SKM-1 treated with dmso at 0.1 percent for 144 hours (cell line): ENCODE results near the gene LGR6.
"Not testable (repeated sequence)": the region's sequence is repeated elsewhere in the genome, so short reads cannot be mapped to it uniquely, and the experiment has no call there.

ENCODE experiments used
- DNase-seq: peaks from one replicate; lab custom pipeline; 2025; ENCODE audit not compliant: unreplicated experiment; lab: John Stamatoyannopoulos, UW

Gene LGR6

DNA sequence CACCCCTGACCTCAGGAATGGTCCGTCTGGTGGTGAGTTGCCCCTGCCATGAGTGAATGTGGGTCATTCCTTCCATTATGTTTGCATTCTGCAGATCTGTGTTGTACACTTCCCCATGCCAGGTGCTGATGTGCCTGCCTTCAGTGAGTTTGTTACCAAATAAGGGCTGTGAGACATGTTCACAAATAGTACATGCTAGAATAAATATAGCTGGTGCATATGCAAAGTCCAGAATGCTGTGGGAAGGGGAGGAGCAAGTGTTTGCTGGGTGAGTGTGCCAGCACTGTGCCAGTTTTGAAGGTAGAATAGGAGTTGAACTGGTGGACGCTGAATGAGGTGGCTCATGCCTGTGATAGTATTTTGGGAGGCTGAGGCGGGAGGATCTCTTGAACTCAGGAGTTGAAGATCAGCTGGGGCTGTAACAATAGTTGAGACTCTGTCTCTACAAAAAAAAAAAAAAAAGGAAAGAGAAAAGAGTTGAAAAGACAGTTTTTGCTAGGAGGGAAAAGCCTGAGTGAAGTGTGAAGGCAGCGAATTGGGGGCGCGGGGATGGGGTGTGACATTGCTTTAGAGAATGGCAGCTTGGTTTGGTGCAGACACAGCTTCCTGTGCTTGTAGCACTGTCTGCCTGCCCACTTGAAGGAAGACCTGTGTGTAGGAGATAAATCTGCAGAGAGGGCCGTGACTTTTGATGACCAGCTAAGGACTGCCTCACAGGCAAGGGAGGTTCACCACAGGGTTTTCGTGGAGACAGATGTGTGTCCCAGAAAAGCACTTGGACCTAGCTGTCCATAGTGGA lies 61.1 kb downstream of the LGR6 start:
- DNase-seq: no peak

DNA sequence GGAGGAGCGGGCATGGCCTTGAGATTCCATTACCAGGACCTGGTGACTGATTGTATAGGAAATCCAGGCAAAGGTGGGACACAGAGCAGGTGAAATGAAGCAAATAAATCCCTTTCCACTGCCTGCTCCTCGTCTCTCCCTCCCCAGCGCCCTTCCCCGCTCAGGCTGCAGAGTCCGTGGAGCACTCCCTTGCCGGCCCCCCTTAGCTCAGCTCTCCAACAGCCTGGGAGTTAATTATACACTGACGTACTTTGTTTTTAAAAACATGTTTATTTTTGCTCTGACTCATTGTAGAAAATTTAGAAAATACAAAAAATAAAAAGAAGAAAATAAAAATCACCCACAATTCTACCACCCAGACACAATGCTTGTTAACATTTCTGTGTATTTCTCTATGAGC lies 61.7 kb downstream of the LGR6 start:
- no peak for DNase-seq

DNA sequence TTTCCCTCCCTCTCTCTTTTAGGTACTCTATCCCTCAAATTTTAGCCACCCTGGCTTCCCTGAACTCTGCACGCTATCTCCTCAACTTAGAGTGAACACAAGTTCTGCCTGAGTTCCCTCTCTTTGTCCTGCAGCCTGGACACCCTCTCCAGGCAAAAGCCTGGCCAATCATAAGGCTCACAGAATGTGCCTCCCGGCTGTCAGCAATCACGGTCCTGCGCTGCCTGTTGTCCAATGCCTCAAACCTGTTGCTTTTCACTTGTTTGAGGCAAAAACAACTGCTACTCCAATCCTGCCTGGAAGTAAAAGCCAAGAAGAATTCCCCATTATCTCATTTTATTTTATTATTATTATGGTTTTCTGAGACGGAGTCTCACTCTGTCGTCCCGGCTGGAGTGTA lies 66.1 kb downstream of the LGR6 start:
- DNase-seq: no peak

DNA sequence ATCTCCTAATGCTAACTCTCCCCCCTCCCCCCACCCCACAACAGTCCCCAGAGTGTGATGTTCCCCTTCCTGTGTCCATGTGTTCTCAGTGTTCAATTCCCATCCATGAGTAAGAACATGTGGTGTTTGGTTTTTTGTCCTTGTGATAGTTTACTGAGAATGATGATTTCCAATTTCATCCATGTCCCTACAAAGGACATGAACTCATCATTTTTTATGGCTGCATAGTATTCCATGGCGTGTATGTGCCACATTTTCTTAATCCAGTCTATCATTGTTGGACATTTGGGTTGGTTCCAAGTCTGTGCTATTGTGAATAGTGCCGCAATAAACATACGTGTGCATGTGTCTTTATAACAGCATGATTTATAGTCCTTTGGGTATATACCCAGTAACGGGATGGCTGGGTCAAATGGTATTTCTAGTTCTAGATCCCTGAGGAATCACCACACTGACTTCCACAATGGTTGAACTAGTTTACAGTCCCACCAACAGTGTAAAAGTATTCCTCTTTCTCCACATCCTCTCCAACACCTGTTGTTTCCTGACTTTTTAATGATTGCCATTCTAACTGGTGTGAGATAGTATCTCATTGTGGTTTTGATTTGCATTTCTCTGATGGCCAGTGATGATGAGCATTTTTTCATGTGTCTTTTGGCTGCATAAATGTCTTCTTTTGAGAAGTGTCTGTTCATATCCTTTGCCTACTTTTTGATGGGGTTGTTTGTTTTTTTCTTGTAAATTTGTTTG lies 67.8 kb downstream of the LGR6 start:
- DNase-seq: not testable (repeated sequence)

DNA sequence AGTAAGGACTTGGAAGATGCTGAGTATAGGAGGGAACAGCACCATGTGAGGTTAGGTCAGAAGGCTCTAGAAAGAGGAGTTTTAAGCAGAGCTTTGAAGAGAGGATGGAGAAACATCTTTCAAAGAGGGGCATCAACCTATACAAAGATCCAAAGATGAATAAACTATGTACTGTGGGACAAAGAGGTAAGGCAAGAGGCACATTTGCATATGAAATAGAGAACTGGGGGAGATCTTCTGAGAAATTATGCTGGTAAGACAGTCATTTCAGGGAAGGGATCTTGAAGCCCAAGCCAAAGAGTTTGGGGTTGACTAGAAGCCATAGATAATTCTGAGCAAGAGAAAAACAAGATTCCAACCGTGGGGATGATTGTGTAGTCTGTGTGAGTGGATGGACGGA lies 70.0 kb downstream of the LGR6 start:
- DNase-seq: no peak

DNA sequence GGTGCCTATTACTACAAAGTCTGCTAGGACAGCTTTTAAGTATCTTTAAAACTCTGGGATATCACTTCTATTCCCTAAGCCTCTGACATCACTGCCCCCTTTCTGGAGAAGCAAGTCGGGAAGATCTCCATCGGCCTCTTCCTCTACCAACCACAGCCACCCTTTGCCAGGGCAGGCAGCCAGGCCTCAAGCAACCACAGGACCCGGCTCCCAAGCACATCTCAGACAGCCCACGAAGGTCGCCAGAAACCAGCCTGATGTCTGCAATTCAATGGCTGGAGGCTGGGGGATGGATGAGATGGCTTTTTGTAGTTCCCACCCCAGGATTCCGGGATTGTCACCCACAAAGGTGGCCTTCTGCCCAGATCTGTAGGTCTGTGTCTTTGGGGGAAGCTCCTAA lies 70.7 kb downstream of the LGR6 start:
- DNase-seq: no peak

DNA sequence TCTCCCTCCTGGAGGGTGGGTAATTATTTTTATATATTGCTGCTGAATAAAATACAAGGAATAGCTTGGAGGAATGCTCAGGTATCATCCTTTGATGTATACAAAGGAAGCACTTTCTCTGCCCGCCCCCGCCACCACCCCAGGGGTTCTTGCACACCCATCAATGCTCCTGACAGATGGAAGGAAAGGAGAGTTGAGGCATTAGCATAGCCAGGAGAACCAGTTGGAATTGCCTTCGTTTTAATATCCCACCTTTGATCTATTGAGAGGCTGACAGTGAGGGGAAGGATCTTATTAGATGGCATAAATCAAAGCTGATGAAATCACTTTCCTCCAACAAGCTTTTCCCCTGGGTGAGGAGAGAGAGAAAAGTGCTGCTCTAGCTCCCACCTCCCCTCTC lies 71.1 kb downstream of the LGR6 start:
- no peak for DNase-seq

DNA sequence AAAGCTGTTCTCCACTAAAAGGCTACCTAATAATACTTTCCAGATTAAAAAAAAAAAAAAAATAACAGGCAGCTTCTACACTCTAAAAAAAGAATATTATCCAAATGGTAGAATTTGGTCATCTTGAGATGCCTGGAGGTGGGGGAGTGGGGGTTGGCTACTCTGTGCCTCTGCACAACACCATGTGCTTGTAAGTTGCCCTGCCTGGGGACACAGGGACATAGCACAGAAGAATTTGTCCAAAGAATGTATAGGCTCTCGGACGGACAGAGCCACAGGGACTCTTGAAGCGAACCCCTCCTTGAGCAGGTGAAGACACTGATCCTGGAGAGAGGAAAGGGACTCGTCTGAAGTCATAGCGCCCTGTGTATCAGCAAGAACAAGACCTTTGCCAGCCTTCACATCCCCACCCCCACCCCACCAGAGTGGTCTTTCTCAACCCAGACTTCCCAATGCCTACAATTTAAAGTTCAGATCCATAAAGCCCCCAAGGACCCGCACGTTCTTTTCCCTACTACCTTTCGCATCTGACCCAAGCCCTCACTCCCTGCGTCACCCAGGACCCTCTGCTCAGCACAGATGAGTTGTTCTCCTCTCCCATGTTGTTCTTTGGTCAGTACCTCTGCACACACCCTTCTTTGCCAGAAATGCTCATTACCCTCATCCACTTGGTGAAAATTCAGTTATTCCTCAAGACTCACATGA lies 72.6 kb downstream of the LGR6 start:
- no peak for DNase-seq

DNA sequence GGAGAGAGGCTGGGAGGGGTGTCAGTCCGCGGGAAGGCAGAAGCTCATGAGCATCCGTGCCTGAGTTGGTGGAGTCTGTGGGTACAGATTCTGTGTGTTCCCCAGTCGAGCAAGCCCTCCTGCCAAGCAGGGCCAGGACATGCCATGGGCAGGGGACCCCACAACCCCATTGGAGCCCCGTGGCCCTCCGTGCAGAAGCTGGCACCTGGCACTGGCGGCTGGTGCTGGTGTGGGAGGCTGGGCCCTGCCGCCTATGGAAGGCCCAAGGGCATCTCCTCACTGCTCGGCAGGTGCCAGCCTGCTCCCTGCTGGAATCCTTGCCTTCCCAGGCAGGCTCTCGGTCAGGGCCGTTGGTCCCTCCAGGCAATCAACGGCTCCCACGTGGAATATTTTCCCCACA lies 74.4 kb downstream of the LGR6 start:
- DNase-seq: no peak

DNA sequence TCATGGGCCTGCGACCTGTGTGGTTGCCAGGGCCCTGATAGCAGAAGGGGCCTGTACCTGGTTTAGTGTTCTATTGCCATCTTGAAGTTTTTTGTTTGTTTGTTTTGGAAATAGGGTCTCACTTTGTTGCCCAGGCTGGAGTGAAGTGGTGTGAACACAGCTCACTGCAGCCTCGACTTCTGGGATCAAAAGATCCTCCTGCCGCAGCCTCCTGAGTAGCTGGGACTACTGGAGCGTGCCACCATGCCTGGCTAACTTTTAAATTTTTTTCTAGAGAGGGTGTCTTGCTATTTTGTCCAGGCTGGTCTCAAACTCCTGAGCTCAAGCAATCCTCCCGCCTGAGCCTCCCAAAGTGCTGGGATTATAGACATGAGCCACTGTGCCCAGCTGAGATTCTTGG lies 75.2 kb downstream of the LGR6 start:
- DNase-seq: no peak

DNA sequence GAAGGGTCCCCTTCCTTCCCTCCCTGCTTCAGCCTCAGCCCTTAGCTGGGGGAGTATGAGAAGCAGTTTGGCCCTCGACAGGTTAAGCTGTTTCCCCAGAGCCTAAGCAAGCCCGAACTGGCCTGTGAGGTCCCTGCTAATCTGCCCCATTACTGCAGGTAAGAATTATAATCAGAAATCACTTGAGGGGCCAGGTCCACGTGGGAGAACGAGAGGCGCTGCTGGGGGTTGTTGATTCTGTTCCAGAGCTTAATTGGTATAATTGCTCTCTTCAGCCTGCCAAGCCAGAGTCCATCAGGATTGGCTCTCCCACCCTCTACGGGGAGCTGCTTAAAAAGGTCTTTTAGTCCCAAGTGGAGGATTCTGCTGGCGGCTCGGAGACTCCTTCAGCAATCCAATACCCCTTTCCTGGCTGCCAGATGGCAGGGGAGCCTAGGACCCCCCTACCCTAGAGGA lies 77.3 kb downstream of the LGR6 start:
- no peak for DNase-seq

DNA sequence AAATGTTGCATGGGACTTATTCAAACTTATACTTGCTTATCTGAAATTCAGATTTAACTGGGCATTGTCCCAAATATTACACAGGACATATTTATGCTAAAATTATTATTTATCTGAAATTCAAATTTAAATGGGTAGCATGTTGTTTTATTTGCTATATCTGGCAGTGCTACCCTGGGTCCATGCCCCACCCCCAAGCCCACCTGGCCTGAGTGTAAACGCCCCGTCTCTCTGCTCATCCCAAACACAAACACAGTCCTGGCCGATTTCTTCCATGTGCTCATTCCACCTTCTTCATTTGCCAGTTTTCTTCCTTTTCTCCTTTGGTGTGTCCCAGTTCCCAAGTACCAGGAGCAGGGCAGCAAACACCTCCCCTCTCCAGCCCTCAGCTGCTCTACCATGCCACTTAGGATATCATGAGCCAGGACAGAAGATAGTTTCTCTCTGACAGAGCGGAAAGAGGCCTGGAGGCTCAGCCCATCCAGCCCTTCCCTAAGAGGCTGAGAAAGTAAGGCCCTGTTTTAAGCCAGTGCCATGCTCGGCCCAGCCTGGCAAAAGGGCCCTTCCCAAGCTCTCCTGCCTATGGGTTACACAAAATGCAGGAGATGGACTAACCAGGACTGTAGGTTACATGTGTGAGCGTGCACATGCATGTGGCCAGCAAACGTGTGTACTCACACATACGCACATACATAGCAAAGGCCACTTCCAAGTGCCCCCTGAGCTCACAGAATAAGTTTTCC lies 78.7 kb downstream of the LGR6 start:
- no peak for DNase-seq

DNA sequence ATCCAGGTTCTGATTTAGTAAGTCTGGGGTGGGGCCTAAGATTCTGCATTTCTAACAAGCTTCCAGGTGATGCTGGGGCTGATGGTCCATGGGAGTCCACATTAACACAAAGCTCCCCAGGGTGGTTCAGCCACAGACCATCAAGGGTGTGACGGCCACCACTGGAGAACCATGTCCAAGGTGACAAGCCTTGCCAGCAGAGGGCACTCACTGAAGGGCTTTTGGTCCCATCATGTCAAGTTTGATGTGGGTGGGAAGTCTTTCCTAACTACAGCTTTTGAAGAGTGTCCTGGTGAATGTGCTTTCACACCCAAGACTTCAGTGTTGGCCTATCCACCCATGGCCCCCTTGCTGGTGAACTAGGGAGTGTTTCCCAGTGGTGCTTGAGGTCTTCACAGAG lies 81.0 kb downstream of the LGR6 start:
- peak; percentile 10 for DNase-seq

DNA sequence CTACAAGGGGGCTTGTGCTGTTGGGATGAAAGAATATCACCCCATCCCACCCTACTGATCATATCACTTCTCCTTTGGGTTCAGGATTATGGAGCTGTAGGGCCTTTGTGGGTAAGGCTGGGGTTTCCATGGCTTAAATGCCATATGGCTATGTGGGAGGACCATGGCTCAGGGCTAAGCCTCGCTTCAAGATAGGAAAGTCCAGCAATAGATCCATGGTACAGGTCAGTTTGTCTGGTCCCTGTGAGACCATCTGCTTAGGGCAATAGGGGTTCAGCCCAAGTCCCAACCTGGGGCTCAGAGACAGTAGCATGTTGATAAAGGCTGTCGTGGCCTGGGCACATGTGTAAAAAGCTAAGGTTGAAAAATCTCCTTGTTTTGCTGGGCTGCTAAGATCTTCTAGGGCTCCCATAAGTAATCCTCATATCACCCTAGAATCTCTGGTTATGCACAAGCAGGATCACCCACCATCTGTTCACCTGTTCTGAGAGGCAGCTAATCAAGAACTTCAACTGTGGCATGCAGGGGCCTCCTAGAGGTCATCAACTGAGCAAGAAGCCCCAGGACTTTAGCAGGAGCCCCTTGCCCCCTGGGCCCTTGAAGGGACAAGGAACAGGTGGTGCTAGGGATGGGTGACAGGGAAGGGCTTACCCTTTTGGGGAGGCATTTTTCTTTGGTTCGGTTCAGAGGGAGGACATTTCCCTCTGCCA lies 81.6 kb downstream of the LGR6 start:
- DNase-seq: no peak

DNA sequence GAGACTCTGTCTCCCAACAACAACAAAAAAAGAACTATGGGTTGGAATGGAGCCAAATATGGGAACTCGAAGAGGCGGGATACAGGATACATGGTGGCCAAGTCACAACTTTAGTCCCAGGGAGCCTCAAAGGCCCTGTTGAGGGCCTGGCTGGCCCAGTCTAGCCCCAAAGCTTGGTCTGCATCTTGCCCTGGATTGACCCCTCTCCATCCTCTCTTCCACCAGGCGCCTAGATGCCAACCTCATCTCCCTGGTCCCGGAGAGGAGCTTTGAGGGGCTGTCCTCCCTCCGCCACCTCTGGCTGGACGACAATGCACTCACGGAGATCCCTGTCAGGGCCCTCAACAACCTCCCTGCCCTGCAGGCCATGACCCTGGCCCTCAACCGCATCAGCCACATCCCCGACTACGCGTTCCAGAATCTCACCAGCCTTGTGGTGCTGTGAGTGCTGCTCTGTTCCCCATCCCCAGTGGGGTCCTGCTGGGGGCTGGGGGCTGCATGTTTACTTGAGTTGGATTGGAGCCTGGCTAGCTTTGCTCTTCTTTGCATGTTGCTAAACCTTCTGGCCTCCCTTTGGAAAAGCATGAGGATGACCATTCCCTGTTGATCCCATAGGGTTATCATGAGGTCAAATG lies 82.6 kb downstream of the LGR6 start:
- DNase-seq: no peak

DNA sequence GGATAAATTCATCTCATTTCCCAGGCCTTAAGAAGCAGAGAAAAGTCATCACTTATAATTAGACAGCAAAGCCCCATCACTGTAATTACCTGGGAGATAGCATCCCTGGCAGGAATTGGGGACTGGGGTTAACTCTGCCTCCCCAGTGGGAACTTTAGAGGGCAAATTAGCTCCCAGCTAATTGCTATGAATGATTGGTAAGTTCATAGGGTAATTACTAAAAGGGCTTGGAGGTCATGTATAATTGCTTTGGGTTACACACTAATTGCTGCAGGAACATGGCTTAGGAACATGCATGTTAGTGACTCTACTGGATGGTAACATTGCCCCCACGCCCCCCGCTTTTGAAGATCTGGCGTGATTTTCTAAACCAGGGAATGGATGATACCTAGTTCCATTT lies 83.3 kb downstream of the LGR6 start:
- DNase-seq: no peak

DNA sequence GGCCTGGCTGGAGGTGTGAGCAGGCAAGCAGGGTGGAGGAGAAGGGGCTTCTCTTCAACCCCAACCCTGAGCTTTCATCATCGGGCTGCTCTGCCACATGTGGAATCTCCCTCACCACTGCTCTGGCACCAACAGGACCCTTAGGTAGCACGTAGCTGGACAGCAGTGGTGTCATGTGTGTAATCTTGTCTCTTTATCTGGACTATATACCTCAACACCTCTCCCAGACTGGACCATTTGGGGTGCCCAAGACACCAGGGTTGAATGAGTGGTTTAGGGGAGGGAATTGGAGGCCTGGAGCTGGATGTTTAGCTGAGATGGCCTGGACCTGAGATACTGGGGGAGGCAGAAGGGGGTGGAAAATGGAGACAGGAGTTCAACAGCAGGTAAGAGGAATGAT lies 85.2 kb downstream of the LGR6 start:
- DNase-seq: no peak

DNA sequence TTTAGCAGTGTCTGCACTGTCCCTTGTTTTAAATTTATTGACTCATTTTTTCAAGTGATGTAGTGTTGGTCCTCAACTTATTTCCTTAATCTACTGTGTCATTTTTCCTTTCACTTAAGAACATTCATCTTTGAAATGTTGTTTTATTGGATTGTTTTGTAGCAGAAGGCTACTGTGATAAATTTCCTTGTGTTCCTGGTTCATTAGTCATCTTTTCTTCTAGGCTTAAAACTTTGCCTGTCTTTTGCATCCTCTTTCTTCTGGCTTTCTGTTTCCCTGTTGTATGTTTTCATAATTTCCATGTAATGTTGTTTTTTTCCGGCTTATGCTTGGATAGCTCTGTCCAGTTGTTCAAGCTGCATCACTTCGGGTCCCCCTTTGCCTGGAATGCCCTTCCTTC lies 86.2 kb downstream of the LGR6 start:
- DNase-seq: no peak

DNA sequence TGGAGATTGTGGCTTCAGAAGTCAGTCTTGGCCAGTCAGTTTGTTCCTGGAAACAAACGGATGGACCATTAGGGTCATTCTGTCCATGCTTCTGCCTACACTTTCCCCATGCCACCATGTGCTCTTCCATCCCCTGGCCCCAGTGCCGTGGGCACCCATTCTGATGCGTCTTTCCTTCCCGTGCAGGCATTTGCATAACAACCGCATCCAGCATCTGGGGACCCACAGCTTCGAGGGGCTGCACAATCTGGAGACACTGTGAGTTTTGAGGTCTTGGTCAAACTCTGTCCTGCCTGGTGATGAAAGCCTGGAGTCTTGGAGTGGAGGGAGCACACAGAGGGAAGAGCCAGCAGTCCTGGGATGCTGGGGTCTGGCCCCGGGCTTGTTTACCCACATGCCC lies 87.0 kb downstream of the LGR6 start:
- no peak for DNase-seq
